ENCODE data around the gene HERC3.

HERC3 gene

DNA sequence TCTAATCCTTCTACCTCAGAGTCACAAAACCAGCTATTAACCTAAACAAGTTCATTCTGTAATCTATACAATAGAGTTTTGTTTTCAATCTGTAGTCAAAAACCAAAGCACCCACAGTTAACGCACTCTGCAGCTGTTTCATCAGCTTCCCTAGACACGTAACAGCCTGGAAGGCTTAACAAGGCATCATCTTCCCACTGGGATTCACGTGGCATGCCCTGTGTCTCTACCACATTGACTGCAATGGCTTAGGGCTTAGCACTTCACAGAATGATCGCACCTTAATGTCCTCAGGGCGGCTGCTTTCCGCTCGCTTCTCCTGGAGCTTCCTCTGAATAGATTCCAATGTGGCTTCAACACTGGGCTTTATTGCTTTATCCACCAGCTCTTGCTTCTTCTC lies 155.1 kb downstream of the HERC3 start:
- DNase-seq (ENCODE audit: low read depth), result no peak

DNA sequence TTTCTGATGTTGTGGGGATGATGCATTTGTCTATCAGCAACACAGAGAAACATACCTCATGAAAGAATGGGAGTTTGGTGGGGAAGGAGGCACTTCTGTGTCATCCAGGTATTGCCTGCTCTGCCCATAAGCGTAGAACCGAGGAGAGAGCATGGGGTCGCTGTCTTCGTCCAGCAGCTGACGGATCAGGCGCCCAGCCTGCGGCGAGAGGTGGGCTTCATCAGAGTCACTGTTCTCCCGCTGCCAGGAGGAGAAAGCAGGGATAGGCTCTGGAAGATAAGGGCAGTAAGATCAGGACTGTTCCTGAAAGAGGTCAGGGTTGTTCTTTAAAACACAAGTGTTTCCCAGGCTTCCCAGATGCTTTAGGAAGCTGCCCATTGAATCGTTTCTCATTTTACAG lies 158.1 kb downstream of the HERC3 start:
- DNase-seq (ENCODE audit: low read depth), result no peak

DNA sequence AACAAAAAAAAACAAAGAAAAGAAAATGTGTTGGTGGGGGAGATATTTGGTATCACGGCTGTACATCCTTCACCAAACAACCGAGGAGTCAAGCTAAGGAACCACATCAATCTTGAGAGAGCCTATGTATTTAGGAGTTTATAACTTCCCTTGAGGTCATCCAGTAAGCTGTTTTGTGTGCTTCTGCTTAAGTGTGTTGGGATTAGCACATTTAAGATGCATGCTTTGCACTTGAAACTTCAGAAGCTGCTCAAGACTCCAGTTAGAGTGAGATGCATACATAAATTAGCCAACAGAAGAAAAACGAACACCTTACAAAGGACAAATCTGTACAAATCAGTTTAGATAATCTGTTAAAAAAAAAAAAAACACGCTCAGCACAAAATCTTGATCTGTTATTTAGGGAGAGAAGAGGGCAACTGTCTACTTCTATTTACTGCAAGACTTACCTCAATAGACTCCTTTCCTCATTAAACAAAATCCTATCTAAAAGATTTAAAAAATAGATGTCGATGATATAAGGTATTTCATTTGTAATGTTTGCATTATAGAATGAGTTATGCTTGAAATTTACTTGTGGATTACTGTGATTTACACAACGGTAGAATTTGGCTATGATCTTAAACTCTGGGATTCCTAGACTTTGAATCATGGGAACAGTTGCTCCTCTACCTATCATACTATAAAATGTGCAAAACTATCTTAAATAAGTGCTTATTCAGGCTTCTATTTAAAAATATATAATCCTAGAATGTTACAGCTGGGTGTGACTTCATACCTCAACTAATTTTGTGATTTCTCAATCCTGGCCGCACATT lies 159.2 kb downstream of the HERC3 start:
- DNase-seq (ENCODE audit: low read depth), result no peak

DNA sequence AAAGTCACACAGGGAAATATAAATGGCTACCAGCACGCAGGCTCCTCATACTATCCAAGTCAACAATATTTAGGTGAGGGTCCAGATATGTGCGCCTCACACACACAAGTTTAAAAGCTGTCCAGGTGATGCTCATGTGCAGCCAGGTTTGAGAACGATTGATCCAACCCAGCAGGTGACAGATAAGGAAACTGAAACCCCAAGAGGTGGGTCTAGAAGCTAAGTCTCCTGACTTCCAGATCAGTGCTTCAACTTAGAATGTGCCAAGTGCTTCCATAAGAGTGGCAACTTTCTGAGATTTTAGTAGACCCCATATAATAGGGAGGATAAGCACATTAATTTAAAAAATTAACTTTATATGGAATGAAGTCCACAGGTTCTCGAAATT lies 159.8 kb downstream of the HERC3 start:
- DNase-seq (ENCODE audit: low read depth), result no peak

DNA sequence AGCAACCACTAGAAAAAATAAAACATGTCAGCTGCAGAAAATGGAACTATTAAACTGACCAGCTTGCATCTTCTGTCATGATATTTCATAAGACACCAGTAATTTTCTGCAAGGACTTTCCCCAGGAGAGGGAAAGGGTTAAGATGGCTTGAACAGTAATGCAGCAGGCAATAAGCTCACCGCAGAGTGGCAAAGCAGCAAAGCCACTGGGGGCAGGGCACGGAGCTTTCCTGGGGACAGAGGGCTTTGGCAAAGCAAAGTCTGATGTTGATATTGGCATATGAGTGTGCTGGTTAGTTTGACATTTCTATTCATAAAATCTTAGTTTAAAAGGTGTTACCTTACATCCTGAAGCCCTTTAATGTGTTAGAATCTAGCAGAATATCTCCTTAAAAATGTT lies 160.5 kb downstream of the HERC3 start:
- no peak for DNase-seq (ENCODE audit: low read depth)

DNA sequence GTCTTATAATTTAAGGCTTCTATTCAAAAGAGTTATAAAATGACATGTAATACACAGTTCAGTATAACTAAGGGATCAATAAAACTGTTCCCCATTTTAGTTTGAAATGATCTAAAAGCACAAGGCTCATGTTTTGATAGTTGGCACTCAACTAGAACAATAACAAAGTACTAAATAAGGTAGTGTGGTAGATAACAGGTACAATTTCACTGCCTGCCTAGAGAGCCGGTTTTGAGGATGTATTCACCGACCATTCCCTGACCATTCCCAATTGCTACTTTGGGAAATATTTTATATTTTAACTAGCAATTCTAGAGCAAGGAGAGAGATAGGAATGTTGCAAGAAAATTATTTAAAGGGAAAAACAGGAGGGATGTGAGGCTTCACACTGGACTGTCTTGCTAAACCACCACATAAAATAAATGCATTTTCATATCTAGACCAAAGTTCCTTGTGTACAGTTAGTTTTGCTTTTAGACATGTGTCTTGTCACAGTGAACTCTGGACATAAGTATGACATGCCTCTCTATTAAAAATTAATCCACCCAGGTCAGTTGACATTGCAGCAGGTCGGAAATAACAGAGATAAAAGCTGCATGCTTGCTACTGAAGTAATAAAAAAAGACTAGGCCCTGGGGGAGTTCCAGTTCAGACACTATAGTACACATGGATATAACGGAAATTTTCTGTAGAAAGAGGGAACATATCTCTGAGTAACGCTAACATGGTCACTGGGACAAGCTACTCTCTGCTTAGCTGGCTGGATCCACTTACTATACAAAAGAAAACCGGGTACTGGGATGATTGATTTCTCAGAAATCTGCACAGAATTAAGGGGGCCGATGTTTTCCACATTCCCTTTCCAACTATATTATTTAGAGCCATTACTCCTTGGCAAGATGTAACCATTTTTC lies 161.6 kb downstream of the HERC3 start:
- no peak for DNase-seq (ENCODE audit: low read depth)

DNA sequence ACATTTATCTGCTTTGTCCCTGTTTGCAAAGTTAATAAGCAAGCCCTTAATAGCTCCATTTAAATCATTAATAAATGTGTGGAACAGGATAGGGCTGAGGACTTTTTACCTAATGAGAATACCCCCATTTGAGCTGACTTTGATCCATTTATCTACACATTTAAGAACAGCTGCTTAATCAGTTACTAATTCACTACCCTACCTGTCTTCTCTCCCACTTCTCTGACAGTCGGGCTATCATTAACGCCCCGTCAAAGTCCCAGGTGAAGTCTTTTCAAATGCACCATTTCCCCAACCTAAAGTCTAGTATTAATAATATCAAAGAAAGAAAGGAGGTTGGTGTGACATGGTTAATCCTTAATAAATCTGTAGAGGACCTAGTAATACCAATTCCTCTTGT lies 162.5 kb downstream of the HERC3 start:
- DNase-seq (ENCODE audit: low read depth), result no peak

DNA sequence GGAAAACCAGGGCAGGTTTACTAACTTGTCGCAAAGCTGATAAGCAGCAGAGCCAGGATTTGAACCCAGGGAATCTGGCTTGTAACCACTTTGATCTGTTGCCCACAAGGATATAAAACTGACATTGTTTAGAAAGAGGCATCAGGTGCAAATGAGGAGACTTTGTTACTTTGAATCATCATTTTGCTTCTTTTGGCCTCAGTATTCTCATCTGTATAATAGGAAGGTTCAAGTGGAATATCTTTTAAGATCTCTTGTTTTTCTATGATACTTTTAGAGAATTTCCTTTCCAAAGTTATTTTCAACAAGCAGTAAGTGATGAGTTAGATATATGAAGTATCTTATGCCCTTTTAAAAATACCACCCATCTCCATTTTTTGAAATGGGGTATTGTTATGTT lies 163.2 kb downstream of the HERC3 start:
- no peak for DNase-seq (ENCODE audit: low read depth)

DNA sequence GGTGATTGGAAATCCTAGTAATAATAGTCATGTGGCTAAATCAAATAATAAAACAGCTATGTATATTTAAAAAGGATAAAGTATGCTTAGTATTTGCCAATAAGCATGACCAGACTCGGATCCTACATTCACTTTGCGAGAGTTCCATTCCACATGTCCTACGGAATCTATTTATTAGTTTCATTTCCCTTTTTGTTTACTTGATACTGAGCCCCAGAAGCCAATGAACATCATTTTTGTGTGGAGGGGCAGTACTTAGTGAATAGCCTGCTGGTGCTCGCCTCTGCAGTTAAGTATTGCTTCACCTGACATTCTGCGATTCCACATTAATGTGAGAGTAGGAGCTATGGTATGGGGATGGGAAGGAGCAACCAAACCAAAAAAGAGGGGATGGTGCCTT lies 163.9 kb downstream of the HERC3 start:
- DNase-seq (ENCODE audit: low read depth), result no peak

DNA sequence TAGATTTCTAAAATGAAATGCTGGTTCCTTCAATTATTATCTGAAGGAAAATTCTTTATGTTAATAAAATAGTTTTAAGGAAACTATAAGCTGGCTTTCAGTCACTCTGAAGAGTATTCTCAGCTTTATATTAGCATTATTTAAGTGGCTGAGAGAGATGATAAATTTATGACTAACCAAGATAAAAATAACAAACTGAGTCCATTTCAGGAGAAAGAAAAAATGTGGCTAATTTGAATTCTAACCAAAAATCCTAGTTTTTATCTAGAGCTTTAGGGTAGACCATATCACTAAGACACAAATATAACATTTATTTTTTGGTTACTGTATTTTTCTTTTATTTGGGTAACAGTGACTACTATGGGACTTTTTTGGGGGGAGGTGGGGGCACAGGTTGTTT lies 164.8 kb downstream of the HERC3 start:
- DNase-seq (ENCODE audit: low read depth), result no peak

DNA sequence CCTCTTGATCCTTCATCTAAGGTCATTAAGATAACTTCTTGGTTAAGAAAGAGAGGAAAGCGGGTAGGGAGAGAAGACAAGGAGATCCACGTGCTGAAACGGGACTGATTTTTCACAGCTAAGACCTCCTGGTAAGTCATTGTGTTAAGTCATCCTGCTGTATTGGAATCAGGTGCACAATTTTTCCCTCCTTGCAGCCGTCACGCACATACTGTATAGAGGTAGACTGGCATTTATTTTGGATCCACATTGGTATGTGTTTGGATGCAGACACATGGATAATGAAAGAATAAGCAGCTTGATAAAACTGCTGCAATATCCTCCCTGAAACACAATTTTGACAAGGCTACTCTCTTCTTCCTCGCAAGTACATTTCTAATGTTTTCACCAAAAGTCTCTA lies 165.5 kb downstream of the HERC3 start:
- no peak for DNase-seq (ENCODE audit: low read depth)
